HG02870 (cell line): ENCODE measurements around the gene TOR4A.
"Not testable (repeated sequence)": the region's sequence is repeated elsewhere in the genome, so short reads cannot be mapped to it uniquely, and the experiment has no call there.

Experiments used
- ATAC-seq: cut with Tn5 transposase; IDR thresholded peaks from one replicate; pipeline ENCODE4 v1.9.1; 2021; ENCODE audit warnings: mild to moderate bottlenecking, moderate library complexity; ENCODE audit not compliant: unreplicated experiment

Gene TOR4A

DNA sequence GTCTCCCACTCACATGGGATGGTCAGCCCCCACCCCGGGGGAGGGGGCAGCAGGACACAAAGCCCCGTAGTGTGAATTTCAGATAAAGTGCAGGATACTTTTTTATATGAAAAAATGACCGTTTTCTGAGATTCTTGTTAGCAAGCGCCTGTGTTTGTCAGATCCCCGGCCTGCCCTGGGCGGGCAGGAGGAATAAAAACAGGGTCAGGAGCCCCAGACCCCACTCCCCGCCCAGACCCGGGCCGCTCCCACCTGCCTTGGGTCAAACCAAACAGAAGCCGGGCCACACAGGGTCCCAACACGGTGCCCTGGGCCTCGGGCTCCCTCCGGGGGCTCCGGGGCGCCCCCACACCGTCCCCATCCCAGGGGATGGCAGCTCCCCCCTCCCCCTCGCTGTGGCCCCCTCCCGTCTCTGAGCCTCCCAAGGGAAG, 38.1 kb downstream of the TOR4A start:
- no peak for ATAC-seq

DNA sequence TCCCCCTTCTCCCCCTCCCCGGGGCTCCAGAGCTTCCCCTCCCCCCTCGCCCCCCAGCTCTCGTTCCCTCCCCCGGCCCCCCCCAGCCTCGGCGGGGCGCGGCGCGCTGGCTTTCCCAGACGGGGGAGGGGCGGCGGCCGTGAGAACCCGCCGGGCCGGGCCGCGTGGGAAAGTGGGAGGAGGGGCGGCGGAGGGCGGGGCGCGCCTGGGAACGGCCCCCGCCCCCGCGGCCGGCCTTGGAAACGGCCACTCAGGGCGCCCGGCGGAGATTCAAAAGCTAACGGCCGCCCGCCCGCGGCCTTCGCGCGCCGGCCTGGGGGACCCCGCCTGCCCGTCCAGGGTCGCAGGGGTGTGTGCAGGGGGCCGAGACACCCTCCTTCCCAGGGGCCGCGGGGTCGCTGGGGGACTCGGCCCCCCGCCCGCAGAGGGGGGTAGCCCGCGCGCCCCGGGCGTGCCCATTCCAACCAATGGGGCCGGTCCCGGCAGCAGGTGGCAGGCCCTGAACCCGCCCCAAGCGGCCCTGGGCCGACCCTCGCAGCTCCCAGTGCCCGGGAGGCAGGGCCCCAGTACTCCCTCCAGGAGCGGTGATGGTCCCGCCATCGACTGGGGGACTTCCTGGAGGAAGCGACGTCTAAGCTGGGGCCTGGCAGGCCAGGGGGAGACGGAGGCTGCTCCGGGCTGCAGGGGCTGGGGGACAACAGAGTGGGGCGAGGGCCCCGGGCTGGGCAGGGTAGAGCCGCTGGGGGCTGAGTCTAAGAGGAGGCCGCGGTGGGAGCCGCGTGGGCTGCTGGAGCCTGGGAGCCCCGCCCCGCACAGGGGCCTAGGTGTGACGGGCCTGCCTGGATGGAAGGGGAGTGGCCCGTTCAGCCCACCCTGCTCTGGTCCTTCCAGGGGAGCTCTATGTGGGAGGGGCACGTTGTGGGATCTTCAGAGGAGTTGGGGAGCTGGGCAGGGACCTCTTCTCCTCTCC, 38.8 kb downstream of the TOR4A start:
- ATAC-seq, result no peak

DNA sequence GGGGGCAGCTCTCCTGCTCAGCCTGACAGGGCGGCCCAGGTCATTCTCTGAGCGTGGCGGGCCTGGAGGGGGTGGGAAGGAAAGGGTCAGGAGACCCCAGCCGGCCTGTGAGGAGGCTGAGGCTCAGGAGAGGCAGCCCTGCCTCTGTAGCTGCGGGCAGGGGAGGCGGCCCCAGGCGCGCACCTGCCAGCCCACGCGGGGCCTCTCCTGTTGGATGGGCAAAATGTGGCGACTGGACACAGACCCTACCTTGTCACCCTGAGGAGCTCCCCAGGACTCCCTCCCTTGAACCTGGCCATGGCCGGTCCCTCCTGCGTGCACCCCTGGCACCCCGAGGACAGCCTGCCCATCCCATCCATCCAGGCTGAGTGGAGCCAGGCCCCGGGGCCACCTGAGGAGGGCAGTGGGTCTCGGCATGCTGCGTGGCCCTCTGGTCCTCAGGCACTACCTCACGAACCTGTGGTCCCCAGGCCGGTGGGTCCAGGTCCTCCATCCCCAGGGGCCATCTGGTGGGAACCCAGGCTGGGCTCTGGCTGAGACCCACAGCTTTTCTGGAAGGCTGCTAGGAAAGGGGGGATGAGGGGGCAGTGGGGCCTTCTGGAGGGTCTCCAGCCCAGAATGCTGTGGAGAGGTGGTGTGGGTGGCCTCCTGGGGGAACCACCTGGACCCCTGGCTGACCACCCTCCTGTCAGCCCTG, 39.6 kb downstream of the TOR4A start:
- no peak for ATAC-seq

DNA sequence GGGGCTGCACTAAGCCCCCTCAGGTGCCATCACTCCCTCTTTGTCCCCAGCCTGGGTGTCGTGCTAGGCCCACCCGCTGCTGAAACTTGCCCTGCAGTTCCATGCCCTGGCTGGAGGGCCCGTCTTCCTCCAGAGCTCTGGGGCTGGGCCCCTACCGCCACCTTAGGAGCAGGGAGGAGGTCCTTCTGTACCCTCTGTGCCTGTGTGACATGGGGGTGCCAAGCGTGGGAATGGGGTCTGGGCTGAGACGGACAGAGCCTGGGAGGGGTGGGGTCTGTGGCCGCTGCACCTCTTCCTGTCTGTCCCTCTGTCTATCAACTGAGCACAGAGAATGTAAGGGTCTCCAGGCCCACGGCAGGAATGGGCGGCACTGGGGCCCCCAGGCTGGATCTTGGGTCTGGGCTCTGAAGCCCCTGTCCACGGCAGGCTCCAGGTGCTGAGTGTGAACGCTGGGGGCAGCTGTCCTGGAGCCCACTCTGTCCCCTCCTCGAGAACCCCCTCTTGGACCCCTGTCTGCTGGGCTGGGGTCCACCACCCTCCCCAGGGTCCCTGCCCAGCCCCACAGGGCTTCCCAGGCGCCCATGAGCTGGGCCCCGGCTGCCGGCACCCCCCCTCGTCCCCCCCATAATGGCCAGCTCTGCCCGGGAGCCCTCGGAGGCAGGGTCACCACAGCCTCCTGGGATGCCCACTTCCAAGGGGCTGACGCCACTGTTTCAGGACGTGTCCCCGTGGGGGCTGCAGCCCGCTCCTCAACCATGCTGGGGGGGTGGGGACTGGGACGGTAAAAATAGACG, 40.4 kb downstream of the TOR4A start:
- no peak for ATAC-seq

DNA sequence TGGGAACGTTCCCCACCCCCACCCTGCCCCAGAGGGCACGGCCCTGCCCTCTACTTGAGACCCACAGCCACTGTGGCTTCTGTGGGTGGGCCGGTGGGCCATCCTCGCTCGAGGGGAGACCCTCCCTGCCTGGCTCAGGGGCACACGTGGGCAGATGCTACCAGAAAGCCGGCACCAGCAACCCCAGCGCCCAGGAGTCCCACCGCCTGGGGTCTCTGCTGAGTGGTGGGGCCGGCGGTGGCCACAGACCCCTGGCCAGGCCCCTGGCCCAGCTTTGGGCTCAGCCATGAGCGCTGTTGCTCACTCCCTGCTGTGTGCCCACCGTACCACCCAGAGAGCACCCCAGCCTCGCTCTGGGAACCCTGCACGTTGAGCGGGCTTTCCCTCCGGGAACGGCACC, 41.1 kb downstream of the TOR4A start:
- no peak for ATAC-seq

DNA sequence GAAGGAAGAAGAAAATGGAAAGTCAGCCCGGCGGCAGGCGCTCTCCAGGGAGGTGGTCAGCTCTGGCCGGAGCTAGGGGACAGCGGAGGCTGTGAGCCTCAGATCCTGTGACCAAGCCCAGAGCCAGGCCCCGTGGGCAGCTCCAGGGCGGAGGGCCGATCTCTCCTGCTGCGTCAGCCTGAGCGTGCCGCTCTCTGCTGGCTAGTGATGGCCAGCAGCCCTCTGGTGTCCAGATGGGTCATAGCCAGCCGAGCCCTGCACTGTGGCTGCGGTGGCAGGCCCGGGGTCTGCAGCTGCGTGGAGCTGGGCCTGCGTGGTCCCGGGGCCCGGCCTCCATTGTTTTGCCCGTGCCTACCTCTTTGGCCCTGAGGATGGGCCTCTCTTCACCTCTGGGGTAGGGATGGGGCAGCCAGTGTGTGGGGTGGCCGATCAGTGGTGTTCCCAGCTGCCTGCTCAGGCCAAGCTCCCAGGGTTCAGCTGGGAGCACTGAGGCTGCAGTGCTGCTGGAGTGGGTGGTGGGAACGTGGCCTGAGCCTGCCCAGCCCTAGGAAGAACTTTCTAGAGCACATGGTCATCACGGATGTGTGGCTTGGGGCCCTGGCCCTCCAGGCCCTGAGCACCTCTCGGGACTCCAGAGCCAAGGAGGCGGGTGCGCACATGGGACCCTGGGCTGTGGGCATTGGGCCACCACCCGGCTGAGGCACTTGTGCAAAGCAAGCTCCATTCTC, 41.6 kb downstream of the TOR4A start:
- ATAC-seq, result no peak

DNA sequence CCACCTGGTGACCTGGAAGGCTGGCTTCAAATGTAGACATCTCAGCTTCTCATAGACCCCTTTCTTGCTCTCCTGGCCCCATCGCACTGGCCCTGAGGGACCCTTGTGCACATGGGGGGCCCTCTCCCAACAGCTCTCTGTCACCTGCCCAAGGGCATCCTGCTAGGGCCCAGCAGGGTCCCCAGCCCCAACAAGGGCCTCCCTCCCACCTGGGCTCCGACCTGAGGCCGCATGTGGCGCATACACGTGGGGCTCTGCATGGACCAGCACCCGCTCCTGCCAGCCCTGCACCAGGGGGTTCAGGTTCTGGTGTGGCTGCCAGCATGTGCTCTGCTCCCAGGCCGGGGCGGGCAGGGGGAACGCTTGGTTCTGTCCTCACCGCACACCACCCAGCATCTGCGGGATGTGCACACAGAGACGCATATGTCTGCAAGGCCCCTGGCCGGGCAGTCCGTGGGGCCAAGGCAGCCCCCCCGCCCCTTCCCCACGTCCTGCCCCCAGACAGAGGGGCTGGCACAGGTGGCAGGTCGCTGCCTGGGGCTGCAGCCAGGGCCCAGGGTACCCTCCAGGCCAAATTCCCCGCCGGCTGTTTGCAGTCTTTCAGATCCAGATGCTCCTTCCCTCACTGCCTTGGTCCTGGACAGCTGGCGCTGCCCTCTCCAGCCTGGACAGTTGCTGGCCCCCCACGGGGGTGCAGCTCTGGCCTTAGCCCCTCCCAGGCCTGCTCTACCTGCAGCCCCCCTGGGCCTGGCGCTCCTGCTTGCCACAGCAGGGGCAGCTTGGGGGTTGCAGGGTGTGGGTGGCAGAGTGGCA, 42.4 kb downstream of the TOR4A start:
- ATAC-seq, result no peak

DNA sequence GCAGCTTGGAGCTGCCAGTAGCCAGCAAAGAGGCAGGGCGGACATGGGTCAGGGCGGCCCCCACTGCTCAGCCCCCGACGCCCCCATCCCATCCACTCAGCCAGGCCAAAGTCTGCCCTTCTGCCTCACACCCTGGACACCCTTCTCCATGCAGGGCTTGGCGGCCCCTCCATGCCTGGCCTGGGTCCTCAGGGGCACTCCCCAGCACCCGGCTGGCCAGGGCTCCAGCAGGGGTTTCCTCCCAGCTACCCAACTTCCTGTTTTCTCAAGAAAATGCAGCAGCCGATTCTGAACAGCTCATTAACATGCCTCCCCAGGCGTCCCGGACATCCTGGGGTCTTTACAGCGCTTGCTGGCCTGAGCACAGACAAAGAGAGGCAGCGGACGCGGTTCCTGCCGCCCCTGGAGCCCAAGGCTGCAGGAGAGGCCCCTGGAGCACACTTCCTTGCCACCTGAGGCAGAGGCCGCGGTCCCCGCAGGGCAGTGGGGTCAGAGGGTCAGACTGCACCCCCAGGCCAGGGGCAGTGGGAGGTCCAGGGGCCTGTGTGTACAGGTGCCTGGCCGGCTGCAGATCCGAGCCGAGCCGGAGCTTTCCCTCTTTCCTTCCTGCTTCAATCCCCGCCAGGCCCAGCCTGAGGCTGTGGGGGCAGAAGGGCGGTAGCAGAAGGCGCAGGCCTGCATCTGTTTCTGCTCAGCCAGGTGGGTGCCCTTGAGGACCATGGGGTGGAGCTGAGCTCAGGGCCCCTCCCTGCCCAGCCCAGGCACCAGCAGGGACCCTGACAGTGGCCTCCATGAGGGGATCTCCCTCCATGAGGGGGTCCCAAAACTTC, 43.2 kb downstream of the TOR4A start:
- ATAC-seq, result no peak

DNA sequence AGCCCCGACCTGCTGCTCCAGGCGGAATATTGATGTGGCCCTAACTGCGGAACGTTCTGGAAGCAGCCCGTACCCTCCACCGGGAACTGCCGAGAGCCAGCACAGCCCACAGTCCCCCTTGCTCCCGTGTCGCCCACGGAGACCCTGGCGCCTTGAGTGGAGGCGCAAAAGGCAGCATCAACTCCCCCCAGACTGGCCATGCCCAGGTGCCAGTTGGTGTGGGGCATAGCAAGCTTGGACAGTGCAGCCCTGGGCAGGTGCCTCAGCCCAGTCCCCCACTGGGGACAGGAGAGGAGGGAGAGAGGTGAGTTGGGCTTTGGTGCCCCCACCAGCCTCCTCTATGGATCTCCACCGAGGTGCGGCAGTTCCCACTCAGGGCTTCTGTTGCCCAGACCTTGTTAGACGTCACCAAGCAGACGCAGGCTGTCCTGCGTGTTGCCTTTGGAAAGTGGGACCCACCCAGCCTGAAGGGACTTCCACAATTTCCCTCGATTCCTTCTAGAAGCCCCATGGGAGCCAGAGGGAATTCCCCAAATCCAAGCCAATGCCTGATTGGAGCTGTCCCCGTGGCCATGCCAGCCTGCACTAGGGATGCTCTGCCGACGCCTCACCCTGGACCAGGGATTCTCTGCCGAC, 44.3 kb downstream of the TOR4A start:
- ATAC-seq, result no peak

DNA sequence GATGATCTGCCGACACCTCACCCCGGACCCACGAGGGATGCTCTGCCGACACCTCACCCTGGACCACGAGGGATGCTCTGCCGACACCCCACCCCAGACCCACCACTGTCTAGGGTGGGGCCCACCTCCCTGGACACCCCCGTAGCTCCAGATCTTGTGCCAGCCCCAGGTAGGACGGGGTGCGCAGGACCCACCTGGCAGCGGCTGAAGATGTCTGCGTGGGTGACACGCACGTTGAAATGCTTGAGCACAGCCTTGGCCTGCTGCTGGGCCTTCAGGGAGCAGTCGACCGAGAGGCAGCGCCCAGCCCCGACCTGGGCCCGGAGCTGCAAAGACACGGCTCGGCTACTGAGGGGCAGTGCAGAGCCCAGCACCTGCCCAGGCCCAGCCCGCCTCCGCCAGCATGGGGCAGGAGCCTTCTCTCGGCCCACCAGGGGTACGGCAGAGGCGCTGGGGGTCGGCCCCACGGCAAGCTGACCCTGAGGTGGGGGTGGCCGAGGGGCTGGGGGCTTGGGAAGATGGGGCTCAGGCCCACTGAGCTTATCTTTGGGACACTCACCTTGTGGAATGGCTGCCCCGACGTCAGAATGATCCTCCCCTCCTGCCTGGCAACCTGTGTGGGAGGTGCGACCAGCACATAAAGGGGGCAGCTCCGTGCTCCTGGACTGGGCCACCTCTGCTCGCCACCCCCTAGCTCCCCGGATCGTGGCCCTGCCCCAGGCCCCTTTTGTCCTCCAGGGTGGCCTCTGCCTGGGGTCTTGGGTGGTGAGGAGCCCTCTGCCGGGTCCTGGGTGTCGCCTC, 46.2 kb downstream of the TOR4A start:
- ATAC-seq, result no peak

DNA sequence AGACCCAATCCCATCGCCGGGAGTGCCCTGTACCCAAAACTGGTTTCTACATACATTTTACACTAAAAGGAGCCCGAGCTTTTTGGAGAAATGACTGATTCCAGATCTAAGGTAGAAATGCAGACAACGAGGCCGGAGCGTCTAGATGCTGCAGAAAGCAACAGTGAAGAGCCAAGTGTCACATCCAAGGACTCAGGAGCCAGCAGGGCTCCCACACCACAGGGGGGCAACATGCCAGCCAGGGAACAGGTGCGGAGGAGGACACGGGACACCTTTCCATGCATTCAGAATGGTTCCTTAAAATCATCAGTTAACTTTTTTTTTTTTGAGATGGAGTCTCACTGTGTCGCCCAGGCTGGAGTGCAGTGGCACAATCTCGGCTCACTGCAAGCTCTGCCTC, 47.6 kb downstream of the TOR4A start:
- no peak for ATAC-seq

DNA sequence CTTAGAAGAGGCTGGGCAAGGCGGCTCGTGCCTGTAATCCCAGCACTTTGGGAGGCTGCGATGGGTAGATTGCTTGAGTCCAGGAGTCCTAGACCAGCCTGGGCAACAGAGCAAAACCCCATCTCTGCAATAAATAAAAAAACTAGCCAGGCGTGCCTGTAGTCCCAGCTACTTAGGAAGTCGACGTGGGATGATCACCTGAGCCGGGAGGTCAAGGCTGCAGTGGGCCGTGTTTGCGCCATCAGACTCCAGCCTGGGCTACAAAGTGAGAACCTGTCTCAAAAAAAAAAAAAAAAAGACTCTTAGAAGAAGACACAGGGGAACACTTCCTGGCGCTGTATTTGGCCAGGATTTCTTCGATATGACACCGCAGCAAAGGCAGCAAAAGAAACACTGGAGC, 48.3 kb downstream of the TOR4A start:
- ATAC-seq, result no peak

DNA sequence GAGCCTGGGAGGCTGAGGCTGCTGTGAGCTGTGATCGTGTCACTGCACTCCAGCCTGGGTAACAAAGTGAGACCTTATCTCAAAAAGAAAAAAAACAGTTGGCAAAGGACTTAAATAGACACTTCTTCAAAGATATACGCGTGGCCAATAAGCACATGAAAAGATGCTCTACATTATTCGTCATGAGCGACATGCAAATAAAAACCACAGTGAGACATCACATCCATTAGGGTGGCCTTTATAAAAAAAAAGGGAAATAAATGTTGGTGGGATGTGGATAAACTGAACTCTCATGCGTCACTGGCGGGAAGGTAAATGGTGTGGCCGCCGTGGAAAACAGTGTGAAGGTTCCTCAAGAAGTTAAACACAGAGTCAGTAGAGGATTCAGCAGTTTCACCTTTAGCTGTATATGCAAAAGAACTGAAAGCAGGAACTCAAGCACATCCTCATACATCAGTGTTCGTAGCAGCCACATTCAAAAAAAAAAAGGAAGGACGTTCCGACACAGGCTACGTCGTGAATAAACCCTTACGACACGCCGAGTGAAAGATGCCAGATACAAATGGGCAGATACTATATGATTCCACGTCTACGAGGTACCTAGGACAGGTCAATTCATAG, 49.0 kb downstream of the TOR4A start:
- no peak for ATAC-seq

DNA sequence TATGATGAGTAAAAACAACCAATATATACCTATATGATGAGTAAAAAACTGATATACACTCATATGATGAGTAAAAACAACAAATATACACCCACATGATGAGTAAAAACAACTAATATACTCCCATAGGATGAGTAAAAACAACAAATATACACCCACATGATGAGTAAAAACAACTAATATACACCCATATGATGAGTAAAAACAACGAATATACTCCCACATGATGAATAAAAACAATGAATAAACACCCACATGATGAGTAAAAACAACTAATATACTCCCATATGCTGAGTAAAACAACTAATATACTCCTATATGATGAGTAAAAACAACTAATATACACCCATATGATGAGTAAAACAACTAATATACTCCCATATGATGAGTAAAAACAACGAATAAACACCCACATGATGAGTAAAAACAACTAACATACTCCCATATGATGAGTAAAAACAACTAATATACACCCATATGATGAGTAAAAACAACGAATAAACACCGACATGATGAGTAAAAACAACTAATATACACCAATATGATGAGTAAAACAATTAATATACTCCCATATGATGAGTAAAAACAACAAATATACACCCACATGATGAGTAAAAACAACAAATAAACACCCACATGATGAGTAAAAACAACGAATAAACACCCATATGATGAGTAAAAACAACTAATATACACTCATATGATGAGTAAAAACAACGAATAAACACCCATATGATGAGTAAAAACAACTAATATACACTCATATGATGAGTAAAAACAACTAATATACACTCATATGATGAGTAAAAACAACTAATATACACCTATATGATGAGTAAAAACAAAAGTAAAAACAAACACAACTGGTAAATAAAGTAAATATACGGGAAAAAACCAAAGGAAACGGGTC, 50.4 kb downstream of the TOR4A start:
- not testable (repeated sequence) for ATAC-seq

DNA sequence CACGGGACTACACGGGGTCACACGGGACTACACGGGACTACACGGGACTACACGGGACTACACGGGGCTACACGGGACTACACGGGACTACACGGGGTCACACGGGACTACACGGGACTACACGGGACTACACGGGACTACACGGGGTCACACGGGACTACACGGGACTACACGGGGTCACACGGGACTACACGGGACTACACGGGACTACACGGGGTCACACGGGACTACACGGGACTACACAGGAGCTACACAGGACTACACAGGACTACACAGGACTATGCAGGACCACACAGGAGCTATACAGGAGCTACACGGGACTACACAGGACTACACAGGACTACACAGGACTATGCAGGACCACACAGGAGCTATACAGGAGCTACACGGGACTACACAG, 52.1 kb downstream of the TOR4A start:
- ATAC-seq, result not testable (repeated sequence)

DNA sequence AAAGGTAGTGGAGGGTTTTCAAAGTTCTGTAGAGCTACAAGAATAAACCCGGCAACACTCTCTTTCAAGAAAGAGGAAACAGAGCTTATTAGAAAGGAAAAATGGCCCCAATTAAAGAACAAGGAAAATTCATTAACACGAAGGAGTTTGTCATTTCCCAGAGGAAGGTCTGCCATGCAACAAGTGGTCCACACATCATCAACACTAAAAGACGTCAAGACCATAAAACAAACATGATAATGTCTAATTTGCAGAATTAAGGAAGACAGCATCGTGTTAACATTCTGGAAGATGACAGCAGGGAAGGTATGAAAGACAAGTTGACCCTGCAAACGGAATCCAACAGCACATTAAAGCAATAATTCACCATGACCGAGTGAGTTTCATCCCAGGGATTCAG, 53.2 kb downstream of the TOR4A start:
- no peak for ATAC-seq
